NCI-H510A treated with DMSO at 0.1 percent for 48 hours (cell line): ENCODE data around the gene DDX24.

Experiments
- DNase-seq: peaks from one replicate; lab custom pipeline; 2025; lab: John Stamatoyannopoulos, UW

Gene DDX24

GRCh38 chr14:94046696-94047250, 34.2 kb downstream of the DDX24 start:
- no peak for DNase-seq

- DNase-seq, result no peak
These were observed 35.2 kb downstream of the DDX24 start for GRCh38 chr14:94045563-94046345.

- DNase-seq, result no peak
These were observed 35.9 kb downstream of the DDX24 start for GRCh38 chr14:94045101-94045500.

- no peak for DNase-seq
These were observed 36.4 kb downstream of the DDX24 start for GRCh38 chr14:94044476-94045091.

GRCh38 chr14:94043756-94044475, 37.1 kb downstream of the DDX24 start:
- no peak for DNase-seq

- no peak for DNase-seq
These were observed 37.8 kb downstream of the DDX24 start for GRCh38 chr14:94043111-94043755.

- DNase-seq, result no peak
These were observed 38.4 kb downstream of the DDX24 start for GRCh38 chr14:94042433-94043091.

- no peak for DNase-seq
These were observed 39.3 kb downstream of the DDX24 start for GRCh38 chr14:94041551-94042346.

GRCh38 chr14:94040796-94041195, 40.2 kb downstream of the DDX24 start:
- DNase-seq, result no peak

- DNase-seq, result no peak
These were observed 40.8 kb downstream of the DDX24 start for GRCh38 chr14:94040247-94040646.

- no peak for DNase-seq
These were observed 41.9 kb downstream of the DDX24 start for GRCh38 chr14:94038921-94039629.

GRCh38 chr14:94038510-94038909, 42.5 kb downstream of the DDX24 start:
- DNase-seq, result no peak

GRCh38 chr14:94037954-94038353, 43.0 kb downstream of the DDX24 start:
- no peak for DNase-seq

- DNase-seq, result peak; percentile 68
These were observed 44.5 kb downstream of the DDX24 start for GRCh38 chr14:94036313-94037167.

GRCh38 chr14:94034886-94035285, 46.1 kb downstream of the DDX24 start:
- no peak for DNase-seq

GRCh38 chr14:94031883-94032279, 49.1 kb downstream of the DDX24 start:
- no peak for DNase-seq

GRCh38 chr14:94031161-94031882, 49.7 kb downstream of the DDX24 start:
- DNase-seq, result no peak

GRCh38 chr14:94030571-94030970, 50.4 kb downstream of the DDX24 start:
- DNase-seq, result no peak
